Measurements from ENCODE around the gene KRTAP20-4.

DNA sequence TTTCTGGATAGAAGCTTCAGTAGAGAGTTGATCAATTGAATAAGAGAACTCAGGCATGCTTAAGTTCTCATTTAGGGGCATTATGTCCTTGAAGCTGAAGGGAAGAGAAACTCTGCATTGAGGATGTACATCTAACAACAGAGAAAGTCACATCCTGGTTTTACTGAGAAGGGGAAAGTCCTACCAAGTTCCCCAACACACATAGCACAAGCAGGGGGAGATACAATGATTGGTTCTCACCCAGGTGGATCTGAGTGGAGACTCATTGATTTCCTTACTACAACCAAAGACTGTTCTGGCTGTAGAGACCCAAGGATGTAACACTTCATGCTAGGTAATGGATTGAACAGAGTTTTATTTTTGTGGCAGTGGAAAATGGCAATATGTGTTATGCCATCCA is 5.2 kb upstream of the KRTAP20-4 start:
- TF ChIP-seq, protein P1, sequence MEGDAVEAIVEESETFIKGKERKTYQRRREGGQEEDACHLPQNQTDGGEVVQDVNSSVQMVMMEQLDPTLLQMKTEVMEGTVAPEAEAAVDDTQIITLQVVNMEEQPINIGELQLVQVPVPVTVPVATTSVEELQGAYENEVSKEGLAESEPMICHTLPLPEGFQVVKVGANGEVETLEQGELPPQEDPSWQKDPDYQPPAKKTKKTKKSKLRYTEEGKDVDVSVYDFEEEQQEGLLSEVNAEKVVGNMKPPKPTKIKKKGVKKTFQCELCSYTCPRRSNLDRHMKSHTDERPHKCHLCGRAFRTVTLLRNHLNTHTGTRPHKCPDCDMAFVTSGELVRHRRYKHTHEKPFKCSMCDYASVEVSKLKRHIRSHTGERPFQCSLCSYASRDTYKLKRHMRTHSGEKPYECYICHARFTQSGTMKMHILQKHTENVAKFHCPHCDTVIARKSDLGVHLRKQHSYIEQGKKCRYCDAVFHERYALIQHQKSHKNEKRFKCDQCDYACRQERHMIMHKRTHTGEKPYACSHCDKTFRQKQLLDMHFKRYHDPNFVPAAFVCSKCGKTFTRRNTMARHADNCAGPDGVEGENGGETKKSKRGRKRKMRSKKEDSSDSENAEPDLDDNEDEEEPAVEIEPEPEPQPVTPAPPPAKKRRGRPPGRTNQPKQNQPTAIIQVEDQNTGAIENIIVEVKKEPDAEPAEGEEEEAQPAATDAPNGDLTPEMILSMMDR (IDR thresholded peaks at IDR 0.05 in 2 of 3, conservative IDR thresholded peaks at IDR 0.05 in 1 of 3; ENCODE audit: control insufficient read depth in 2 of 3, extremely low read depth in 1 of 3, insufficient read depth in 1 of 3, low read depth in 3 of 3, low read length in 3 of 3), result no peak
- no peak for TF ChIP-seq CEBPZ (IDR thresholded peaks at IDR 0.05; ENCODE audit: low read depth, low read length)
- TF ChIP-seq RAD21 (IDR thresholded peaks at IDR 0.05; ENCODE audit: insufficient read depth, low read depth, low read length), result no peak
- no peak for TF ChIP-seq POLR2A (IDR thresholded peaks at IDR 0.05; ENCODE audit: low read depth, low read length)
